Fibroblast of lung (primary cell): ENCODE measurements around the gene ASPDH. TPM values are rescaled to one million over a fixed set of nuclear protein-coding genes. Genes with fewer than 3 reads are reported as not detected.

Experiments
- DNase-seq, 2 donors: peaks; one replicate each; pipeline versions ENCODE4 v3.0.0 to v3.0.0-alpha.2; 2010; ENCODE audit warnings: low read depth in 2 of 2
- H2AFZ ChIP-seq: 2 replicates; pipeline ENCODE4 v1.5.1; 2012; ENCODE audit warnings: low read length, control low read depth, inconsistent platforms
- H3K27ac ChIP-seq: 2 replicates; pipeline ENCODE4 v1.5.1; 2011; ENCODE audit warnings: low read length, control low read depth; ENCODE audit not compliant: insufficient read depth
- H3K27me3 ChIP-seq: 2 replicates; pipeline ENCODE4 v1.5.1; 2011; ENCODE audit warnings: mild to moderate bottlenecking, low read length; ENCODE audit not compliant: control insufficient read depth, insufficient read depth
- H3K36me3 ChIP-seq: 2 replicates; pipeline ENCODE4 v1.5.1; 2011; ENCODE audit warnings: low read length; ENCODE audit not compliant: control insufficient read depth, insufficient read depth
- H3K4me1 ChIP-seq: 2 replicates; pipeline ENCODE4 v1.5.1; 2011; ENCODE audit warnings: low read length; ENCODE audit not compliant: control insufficient read depth, insufficient read depth; ENCODE audit errors: extremely low read depth
- H3K4me2 ChIP-seq: 2 replicates; pipeline ENCODE4 v1.5.1; 2011; ENCODE audit warnings: low read length, control low read depth; ENCODE audit not compliant: insufficient read depth; ENCODE audit errors: extremely low read depth
- H3K4me3 ChIP-seq, 4 experiments: fragments of 200-600 bp in 1 of 4; sonication (generic) in 1 of 4; replicated peaks in 1 of 4; 2 replicates each; pipeline ENCODE4 v1.5.1; 2011 to 2016; ENCODE audit warnings: low read length in 4 of 4, low read depth in 3 of 4, mild to moderate bottlenecking in 3 of 4, control low read depth in 2 of 4, inconsistent platforms in 1 of 4, mixed read lengths in 1 of 4; ENCODE audit not compliant: insufficient read depth in 1 of 4; ENCODE audit errors: control extremely low read depth in 1 of 4
- H3K79me2 ChIP-seq: 2 replicates; pipeline ENCODE4 v1.5.1; 2012; ENCODE audit warnings: mild to moderate bottlenecking, low read length, inconsistent platforms; ENCODE audit not compliant: control insufficient read depth, insufficient read depth
- H3K9ac ChIP-seq: 2 replicates; pipeline ENCODE4 v1.5.1; 2011; ENCODE audit warnings: mild to moderate bottlenecking, low read length, control low read depth; ENCODE audit not compliant: insufficient read depth
- H3K9me3 ChIP-seq: 2 replicates; pipeline ENCODE4 v1.5.1; 2012; ENCODE audit warnings: low read depth, low read length; ENCODE audit not compliant: control insufficient read depth, insufficient read depth
- H4K20me1 ChIP-seq: 2 replicates; pipeline ENCODE4 v1.5.1; 2011; ENCODE audit warnings: low read length; ENCODE audit not compliant: control insufficient read depth, insufficient read depth; ENCODE audit errors: extremely low read depth
- CTCF ChIP-seq, 2 donors: IDR thresholded peaks in 1 of 2; conservative IDR thresholded peaks in 1 of 2; 1 replicate in 1 of 2; 2 replicates in 1 of 2; pipeline ENCODE4 v1.5.1; 2011 to 2012; ENCODE audit warnings: low read length in 2 of 2, control low read depth in 1 of 2, inconsistent platforms in 1 of 2, low read depth in 1 of 2, mild to moderate bottlenecking in 1 of 2
- EZH2 ChIP-seq: IDR thresholded peaks from 2 replicates; pipeline ENCODE4 v1.5.1; 2012; ENCODE audit warnings: low read length, control low read depth, mild to moderate bottlenecking; ENCODE audit errors: missing control alignments
- polyA plus RNA-seq, 2 donors: library from polyadenylated mRNA; depleted of rRNA in 1 of 2; stranded (reverse) in 1 of 2; unstranded in 1 of 2; fragments of >200 nt; gene quantifications; 2 replicates each; pipeline ENCODE4 v1.2.1, GENCODE V29; 2011 to 2012; ENCODE audit warnings: missing spikeins in 1 of 2
- total RNA-seq: library from RNA; depleted of rRNA; stranded (reverse); fragments of >200 nt; gene quantifications from 2 replicates; pipeline ENCODE4 v1.2.1, GENCODE V29; 2014

The ASPDH gene
- total and polyA plus RNA-seq, 2 donors (not counting 1 experiment from before 2014, with no cell fraction given), result not detected

GRCh38 chr19:50467566-50467965 lies 46.1 kb downstream of the ASPDH start:
- H3K9ac ChIP-seq, result no peak overlapping the region
- H3K9me3 ChIP-seq, result no peaks in the 10 kb centered on the region
- no peaks in the 10 kb centered on the region for H3K36me3 ChIP-seq
- peaks cover 3% of the 10 kb centered on the region for H3K27me3 ChIP-seq
- no peak overlapping the region for H3K4me2 ChIP-seq
- H4K20me1 ChIP-seq, result no peaks in the 10 kb centered on the region
- no peak overlapping the region for H3K27ac ChIP-seq
- no peaks in the 10 kb centered on the region for H3K4me1 ChIP-seq
- no peak for DNase-seq
- H3K4me3 ChIP-seq, result no peak overlapping the region
- TF ChIP-seq EZH2 (no peak), CTCF (conservative IDR thresholded peaks at IDR 0.05 in 1 of 2, IDR thresholded peaks at IDR 0.05 in 1 of 2; ENCODE audit: low read depth in 1 of 2, low read length in 2 of 2) (no peak)
- H3K79me2 ChIP-seq, result no peaks in the 10 kb centered on the region
- H2AFZ ChIP-seq, result no peak overlapping the region

GRCh38 chr19:50466706-50467039 lies 47.0 kb downstream of the ASPDH start:
- Histone ChIP-seq H3K27ac (no peak overlapping the region), H2AFZ (no peak overlapping the region)
- no peak for DNase-seq

GRCh38 chr19:50465986-50466705 lies 47.6 kb downstream of the ASPDH start:
- Histone ChIP-seq H3K4me1 (no peaks in the 10 kb centered on the region), H4K20me1 (no peaks in the 10 kb centered on the region), H3K79me2 (no peaks in the 10 kb centered on the region), H3K4me3 (no peak overlapping the region), H3K27ac (no peak overlapping the region), H3K9ac (no peak overlapping the region), H2AFZ (no peak overlapping the region), H3K4me2 (no peak overlapping the region), H3K36me3 (no peaks in the 10 kb centered on the region), H3K27me3 (peaks cover 3% of the 10 kb centered on the region), H3K9me3 (no peaks in the 10 kb centered on the region)
- no peak for TF ChIP-seq CTCF (conservative IDR thresholded peaks at IDR 0.05 in 1 of 2, IDR thresholded peaks at IDR 0.05 in 1 of 2; ENCODE audit: low read depth in 1 of 2, low read length in 2 of 2)
- TF ChIP-seq EZH2, result no peak
- DNase-seq, result peak in 1 of 2 donors; percentile 4

More at GRCh38 chr19:50466706-50467039, 47.0 kb downstream of the ASPDH start:
- TF ChIP-seq EZH2, result no peak
- TF ChIP-seq CTCF (conservative IDR thresholded peaks at IDR 0.05 in 1 of 2, IDR thresholded peaks at IDR 0.05 in 1 of 2; ENCODE audit: low read depth in 1 of 2, low read length in 2 of 2), result no peak
- Histone ChIP-seq H3K79me2 (no peaks in the 10 kb centered on the region), H3K4me1 (no peaks in the 10 kb centered on the region), H3K36me3 (no peaks in the 10 kb centered on the region), H3K4me2 (no peak overlapping the region), H3K9ac (no peak overlapping the region), H3K27me3 (peaks cover 3% of the 10 kb centered on the region), H3K4me3 (no peak overlapping the region), H4K20me1 (no peaks in the 10 kb centered on the region), H3K9me3 (no peaks in the 10 kb centered on the region)
